Neural crest cell (in vitro differentiated cells): ENCODE data around the gene ACAT2. TPM values are rescaled to one million over a fixed set of nuclear protein-coding genes. Genes with fewer than 3 reads are reported as not detected.

Source experiments
- DNase-seq: peaks from one replicate; pipeline ENCODE4 v3.0.0; 2021; ENCODE audit warnings: low read depth, mixed read lengths, low spot score
- H3K27ac Mint-ChIP-seq: one replicate; pipeline ENCODE4 v1.8.0; 2021; ENCODE audit warnings: mild to moderate bottlenecking, mixed read lengths; ENCODE audit not compliant: unreplicated experiment
- H3K27me3 Mint-ChIP-seq: 2 replicates; pipeline ENCODE4 v1.8.0; 2021; ENCODE audit warnings: low read depth, mild to moderate bottlenecking, mixed read lengths
- H3K36me3 Mint-ChIP-seq: 2 replicates; pipeline ENCODE4 v1.8.0; 2021; ENCODE audit warnings: low read depth, mild to moderate bottlenecking, mixed read lengths
- H3K4me1 Mint-ChIP-seq: 2 replicates; pipeline ENCODE4 v1.8.0; 2021; ENCODE audit warnings: mixed read lengths
- H3K4me3 Mint-ChIP-seq: one replicate; pipeline ENCODE4 v1.8.0; 2021; ENCODE audit warnings: mild to moderate bottlenecking, mixed read lengths
- H3K9me3 Mint-ChIP-seq: 2 replicates; pipeline ENCODE4 v1.8.0; 2021; ENCODE audit warnings: mixed read lengths
- total RNA-seq: library from RNA; stranded (reverse); gene quantifications from 2 replicates; pipeline ENCODE4 v1.2.1, GENCODE V29; 2021
- TF ChIP-seq, protein P1 (sequence below): fragments of 200-600 bp; sonication (generic); conservative IDR thresholded peaks from 2 replicates; pipeline ENCODE4 v1.5.0; 2021; ENCODE audit warnings: antibody characterized with exemption, mild to moderate bottlenecking

The ACAT2 gene
- total RNA-seq, 1 donor from 2014 or later: 443 TPM

- Mint-ChIP-seq H3K36me3 (peaks cover 33% of the 10 kb centered on the region), H3K27me3 (peaks cover 6% of the 10 kb centered on the region), H3K27ac (no peak overlapping the region), H3K9me3 (no peaks in the 10 kb centered on the region), H3K4me1 (peaks cover 25% of the 10 kb centered on the region), H3K4me3 (peak overlapping the region; percentile 35)
- no peak for DNase-seq
- TF ChIP-seq, protein P1, sequence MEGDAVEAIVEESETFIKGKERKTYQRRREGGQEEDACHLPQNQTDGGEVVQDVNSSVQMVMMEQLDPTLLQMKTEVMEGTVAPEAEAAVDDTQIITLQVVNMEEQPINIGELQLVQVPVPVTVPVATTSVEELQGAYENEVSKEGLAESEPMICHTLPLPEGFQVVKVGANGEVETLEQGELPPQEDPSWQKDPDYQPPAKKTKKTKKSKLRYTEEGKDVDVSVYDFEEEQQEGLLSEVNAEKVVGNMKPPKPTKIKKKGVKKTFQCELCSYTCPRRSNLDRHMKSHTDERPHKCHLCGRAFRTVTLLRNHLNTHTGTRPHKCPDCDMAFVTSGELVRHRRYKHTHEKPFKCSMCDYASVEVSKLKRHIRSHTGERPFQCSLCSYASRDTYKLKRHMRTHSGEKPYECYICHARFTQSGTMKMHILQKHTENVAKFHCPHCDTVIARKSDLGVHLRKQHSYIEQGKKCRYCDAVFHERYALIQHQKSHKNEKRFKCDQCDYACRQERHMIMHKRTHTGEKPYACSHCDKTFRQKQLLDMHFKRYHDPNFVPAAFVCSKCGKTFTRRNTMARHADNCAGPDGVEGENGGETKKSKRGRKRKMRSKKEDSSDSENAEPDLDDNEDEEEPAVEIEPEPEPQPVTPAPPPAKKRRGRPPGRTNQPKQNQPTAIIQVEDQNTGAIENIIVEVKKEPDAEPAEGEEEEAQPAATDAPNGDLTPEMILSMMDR: no peak
Measured at GRCh38 chr6:159758031-159759001, 3.5 kb upstream of the ACAT2 start.

- no peaks in the 10 kb centered on the region for H3K9me3 Mint-ChIP-seq
- DNase-seq: no peak
- H3K4me1 Mint-ChIP-seq: peaks cover 30% of the 10 kb centered on the region
- no peak overlapping the region for H3K27ac Mint-ChIP-seq
- H3K4me3 Mint-ChIP-seq: peak overlapping the region; percentile 71
- TF ChIP-seq, protein P1: no peak
- peaks cover 6% of the 10 kb centered on the region for H3K27me3 Mint-ChIP-seq
- H3K36me3 Mint-ChIP-seq: peaks cover 35% of the 10 kb centered on the region
Measured at GRCh38 chr6:159759645-159760044, 2.2 kb upstream of the ACAT2 start.

- no peaks in the 10 kb centered on the region for H3K9me3 Mint-ChIP-seq
- H3K4me1 Mint-ChIP-seq: peaks cover 36% of the 10 kb centered on the region
- H3K27ac Mint-ChIP-seq: peak overlapping the region; percentile 99
- H3K36me3 Mint-ChIP-seq: peaks cover 34% of the 10 kb centered on the region
- peaks cover 6% of the 10 kb centered on the region for H3K27me3 Mint-ChIP-seq
- TF ChIP-seq, protein P1: no peak
- no peak for DNase-seq
- peak overlapping the region; percentile 95 for H3K4me3 Mint-ChIP-seq
Measured at GRCh38 chr6:159760602-159761057, 1.2 kb upstream of the ACAT2 start.

- Mint-ChIP-seq H3K4me1 (peaks cover 42% of the 10 kb centered on the region), H3K27ac (peak overlapping the region; percentile 99), H3K36me3 (peaks cover 32% of the 10 kb centered on the region), H3K27me3 (peaks cover 6% of the 10 kb centered on the region), H3K4me3 (peak overlapping the region; percentile 95), H3K9me3 (no peaks in the 10 kb centered on the region)
- TF ChIP-seq, protein P1: no peak
- peak; percentile 38 for DNase-seq
Measured at GRCh38 chr6:159761129-159761872, 544 bp upstream of the ACAT2 start.

DNA sequence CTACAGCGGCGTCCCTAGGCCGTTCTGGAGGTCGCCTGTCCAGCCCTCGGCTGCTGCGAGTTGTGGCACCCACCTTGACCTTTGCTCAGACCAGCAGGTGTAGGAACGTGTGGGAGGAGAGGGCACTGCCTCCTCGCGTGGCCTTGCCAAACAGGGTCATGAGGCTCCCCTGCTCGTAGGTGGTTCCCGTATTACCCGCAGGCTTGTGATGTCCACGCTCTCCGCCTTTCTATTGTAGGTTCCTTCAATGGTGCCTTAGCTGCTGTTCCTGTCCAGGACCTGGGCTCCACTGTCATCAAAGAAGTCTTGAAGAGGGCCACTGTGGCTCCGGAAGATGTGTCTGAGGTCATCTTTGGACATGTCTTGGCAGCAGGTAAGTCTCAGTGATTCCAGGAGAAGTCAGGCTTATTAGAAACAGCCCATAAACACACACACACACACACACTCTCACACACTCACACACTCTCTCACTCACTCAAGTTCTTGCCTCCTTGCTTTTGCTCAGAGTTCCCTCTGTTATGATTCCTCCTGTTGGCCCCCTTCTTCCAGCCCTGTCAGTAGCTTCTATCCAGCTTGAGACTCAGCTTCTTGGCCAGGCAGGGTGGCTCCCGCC lies 942 bp downstream of the ACAT2 start:
- Mint-ChIP-seq H3K27me3 (peaks cover 6% of the 10 kb centered on the region), H3K4me1 (peaks cover 54% of the 10 kb centered on the region), H3K36me3 (peaks cover 45% of the 10 kb centered on the region), H3K9me3 (no peaks in the 10 kb centered on the region), H3K27ac (peak overlapping the region; percentile 99), H3K4me3 (peak overlapping the region; percentile 95)
- TF ChIP-seq, protein P1: no peak
- DNase-seq: no peak
